ENCODE measurements around the gene DCTN5. TPM values are rescaled to one million over a fixed set of nuclear protein-coding genes. Genes with fewer than 3 reads are reported as not detected.
"Not testable (repeated sequence)": the region's sequence is repeated elsewhere in the genome, so short reads cannot be mapped to it uniquely, and the experiment has no call there.

The DCTN5 gene
- total RNA-seq, 4 donors from 2014 or later, result 14.9 to 58.0 (median 39.2) TPM

- Histone ChIP-seq H3K27ac (no peak overlapping the region), H3K36me3 (peaks cover 0 to 75% (median 0%) of the 10 kb centered on the region in 3 donors), H3K27me3 (no peaks in the 10 kb centered on the region), H3K9me3 (no peaks in the 10 kb centered on the region), H3K4me3 (no peak overlapping the region), H3K4me1 (no peaks in the 10 kb centered on the region)
- TF ChIP-seq CTCF (IDR thresholded peaks at IDR 0.05), result no peak
- DNase-seq, result no peak
Measured at GRCh38 chr16:23615805-23616204, 25.5 kb upstream of the DCTN5 start.

- DNase-seq, result no peak
- Histone ChIP-seq H3K27me3 (no peaks in the 10 kb centered on the region), H3K9me3 (no peaks in the 10 kb centered on the region), H3K36me3 (peaks cover 0 to 75% (median 2%) of the 10 kb centered on the region in 3 donors), H3K4me1 (no peaks in the 10 kb centered on the region), H3K27ac (no peak overlapping the region), H3K4me3 (no peak overlapping the region)
- TF ChIP-seq POLR2A (IDR thresholded peaks at IDR 0.05), result no peak
- no peak for TF ChIP-seq CTCF (IDR thresholded peaks at IDR 0.05)
Measured at GRCh38 chr16:23624092-23624491, 17.2 kb upstream of the DCTN5 start.

- no peak for DNase-seq
- no peak overlapping the region for H3K4me3 ChIP-seq
- no peaks in the 10 kb centered on the region for H3K27me3 ChIP-seq
- TF ChIP-seq CTCF (IDR thresholded peaks at IDR 0.05), result no peak
- TF ChIP-seq POLR2A (IDR thresholded peaks at IDR 0.05), result no peak
- no peaks in the 10 kb centered on the region for H3K4me1 ChIP-seq
- peaks cover 0 to 61% (median 0%) of the 10 kb centered on the region in 3 donors for H3K36me3 ChIP-seq
- no peak overlapping the region for H3K27ac ChIP-seq
- H3K9me3 ChIP-seq, result no peaks in the 10 kb centered on the region
Measured at GRCh38 chr16:23629516-23629915, 11.8 kb upstream of the DCTN5 start.

- not testable (repeated sequence) for H3K4me1 ChIP-seq, H3K4me3 ChIP-seq, H3K9me3 ChIP-seq, H3K27me3 ChIP-seq, DNase-seq, H3K27ac ChIP-seq
- peaks cover 0 to 59% (median 0%) of the 10 kb centered on the region in 3 donors for H3K36me3 ChIP-seq
Measured at GRCh38 chr16:23631874-23632273, 9.4 kb upstream of the DCTN5 start.

GRCh38 chr16:23634461-23635036 lies 6.7 kb upstream of the DCTN5 start:
- H3K27me3 ChIP-seq, result no peaks in the 10 kb centered on the region
- H3K9me3 ChIP-seq, result no peaks in the 10 kb centered on the region
- peaks cover 0 to under 1% (median 0%) of the 10 kb centered on the region in 4 donors for H3K4me1 ChIP-seq
- no peak for DNase-seq
- H3K36me3 ChIP-seq, result peaks cover 0 to 47% (median 0%) of the 10 kb centered on the region in 3 donors
- TF ChIP-seq POLR2A (IDR thresholded peaks at IDR 0.05), result no peak
- no peak for TF ChIP-seq CTCF (IDR thresholded peaks at IDR 0.05)
- H3K4me3 ChIP-seq, result no peak overlapping the region
- no peak overlapping the region for H3K27ac ChIP-seq

- peaks cover 0 to 9% (median 0%) of the 10 kb centered on the region in 4 donors for H3K4me1 ChIP-seq
- no peak for DNase-seq
- no peak overlapping the region for H3K4me3 ChIP-seq
- no peak overlapping the region for H3K27ac ChIP-seq
- H3K36me3 ChIP-seq, result peaks cover 0 to 40% (median 0%) of the 10 kb centered on the region in 3 donors
- H3K9me3 ChIP-seq, result no peaks in the 10 kb centered on the region
- no peaks in the 10 kb centered on the region for H3K27me3 ChIP-seq
- no peak for TF ChIP-seq POLR2A (IDR thresholded peaks at IDR 0.05)
- TF ChIP-seq CTCF (IDR thresholded peaks at IDR 0.05), result no peak
Measured at GRCh38 chr16:23635958-23636357, 5.3 kb upstream of the DCTN5 start.
